A549 (cell line): ENCODE data around the gene PDZK1IP1.
"Not testable (repeated sequence)": the region's sequence is repeated elsewhere in the genome, so short reads cannot be mapped to it uniquely, and the experiment has no call there.

Experiments
- KDM1A ChIP-seq: fragments of 200-600 bp; sonication (generic); IDR thresholded peaks from 2 replicates; pipeline ENCODE4 v1.6.1; 2016; ENCODE audit warnings: low read depth, mild to moderate bottlenecking
- NR3C1 ChIP-seq: fragments of >200 bp; sonication (Bioruptor Twin); formaldehyde crosslinking; IDR thresholded peaks from 3 replicates; pipeline ENCODE4 v1.6.1; 2017
- TF ChIP-seq, protein P1 (sequence below): fragments of >200 bp; sonication (Bioruptor Twin); formaldehyde crosslinking; IDR thresholded peaks from 3 replicates; pipeline ENCODE4 v1.5.1; 2016
- TF ChIP-seq, protein P2 (sequence below): IDR thresholded peaks from 2 replicates; pipeline ENCODE4 v1.6.1; 2012

DNA sequence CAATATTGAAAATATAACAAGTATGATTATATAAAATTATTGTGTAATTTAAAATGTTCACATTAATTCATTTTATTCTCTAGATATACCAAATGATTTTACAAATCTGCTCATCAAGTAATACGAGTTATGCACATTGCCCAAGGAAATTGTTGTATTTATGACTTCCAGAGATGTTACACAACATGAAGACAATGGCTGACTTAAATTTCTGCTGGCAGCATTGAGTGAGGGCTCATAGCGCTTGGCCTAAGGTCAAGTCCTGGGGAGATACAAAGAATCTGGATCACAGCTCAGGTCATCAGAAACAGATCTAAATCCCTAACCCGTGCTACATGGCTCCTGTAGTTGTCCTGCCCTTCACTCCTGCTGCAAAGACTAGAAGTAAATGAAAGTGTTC is 49.5 kb downstream of the PDZK1IP1 start:
- TF ChIP-seq, protein P1, sequence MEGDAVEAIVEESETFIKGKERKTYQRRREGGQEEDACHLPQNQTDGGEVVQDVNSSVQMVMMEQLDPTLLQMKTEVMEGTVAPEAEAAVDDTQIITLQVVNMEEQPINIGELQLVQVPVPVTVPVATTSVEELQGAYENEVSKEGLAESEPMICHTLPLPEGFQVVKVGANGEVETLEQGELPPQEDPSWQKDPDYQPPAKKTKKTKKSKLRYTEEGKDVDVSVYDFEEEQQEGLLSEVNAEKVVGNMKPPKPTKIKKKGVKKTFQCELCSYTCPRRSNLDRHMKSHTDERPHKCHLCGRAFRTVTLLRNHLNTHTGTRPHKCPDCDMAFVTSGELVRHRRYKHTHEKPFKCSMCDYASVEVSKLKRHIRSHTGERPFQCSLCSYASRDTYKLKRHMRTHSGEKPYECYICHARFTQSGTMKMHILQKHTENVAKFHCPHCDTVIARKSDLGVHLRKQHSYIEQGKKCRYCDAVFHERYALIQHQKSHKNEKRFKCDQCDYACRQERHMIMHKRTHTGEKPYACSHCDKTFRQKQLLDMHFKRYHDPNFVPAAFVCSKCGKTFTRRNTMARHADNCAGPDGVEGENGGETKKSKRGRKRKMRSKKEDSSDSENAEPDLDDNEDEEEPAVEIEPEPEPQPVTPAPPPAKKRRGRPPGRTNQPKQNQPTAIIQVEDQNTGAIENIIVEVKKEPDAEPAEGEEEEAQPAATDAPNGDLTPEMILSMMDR, result not testable (repeated sequence)
- not testable (repeated sequence) for TF ChIP-seq KDM1A, NR3C1
- TF ChIP-seq, protein P2, sequence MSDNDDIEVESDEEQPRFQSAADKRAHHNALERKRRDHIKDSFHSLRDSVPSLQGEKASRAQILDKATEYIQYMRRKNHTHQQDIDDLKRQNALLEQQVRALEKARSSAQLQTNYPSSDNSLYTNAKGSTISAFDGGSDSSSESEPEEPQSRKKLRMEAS, result not testable (repeated sequence)
